Central memory CD8-positive, alpha-beta T cell (primary cell): Measurements from ENCODE around the gene FCRL3.

Experiments used
- ATAC-seq: fragments of 150-1000 bp; cut with Tn5 transposase; replicated peaks from 2 replicates; pipeline ENCODE4 v1.10.0; 2022; ENCODE audit warnings: mild to moderate bottlenecking, moderate FRiP score, moderate number of reproducible peaks; ENCODE audit not compliant: poor library complexity, severe bottlenecking; ENCODE audit errors: extremely low read depth
- DNase-seq, 2 donors: peaks; one replicate each; pipeline ENCODE4 v3.0.0; 2021; ENCODE audit warnings: low spot score in 2 of 2
- H3K27ac Mint-ChIP-seq: one replicate; pipeline ENCODE4 v1.8.0; 2022; ENCODE audit warnings: low read depth, mild to moderate bottlenecking, moderate library complexity, mixed read lengths
- H3K27me3 Mint-ChIP-seq: one replicate; pipeline ENCODE4 v1.8.0; 2022; ENCODE audit warnings: mixed read lengths
- H3K36me3 Mint-ChIP-seq: one replicate; pipeline ENCODE4 v1.8.0; 2022; ENCODE audit warnings: mild to moderate bottlenecking, moderate library complexity, mixed read lengths; ENCODE audit not compliant: insufficient read depth
- H3K4me1 Mint-ChIP-seq: one replicate; pipeline ENCODE4 v1.8.0; 2022; ENCODE audit warnings: mixed read lengths
- H3K4me3 Mint-ChIP-seq: one replicate; pipeline ENCODE4 v1.8.0; 2022; ENCODE audit warnings: mild to moderate bottlenecking, moderate library complexity, mixed read lengths
- H3K9me3 Mint-ChIP-seq: one replicate; pipeline ENCODE4 v1.8.0; 2022; ENCODE audit warnings: mixed read lengths

Gene FCRL3

GRCh38 chr1:157704878-157705277 is 4.3 kb upstream of the FCRL3 start:
- H3K36me3 Mint-ChIP-seq, result peaks cover 6% of the 10 kb centered on the region

GRCh38 chr1:157703981-157704380 is 3.4 kb upstream of the FCRL3 start:
- Mint-ChIP-seq H3K27ac (peak overlapping the region; percentile 83), H3K9me3 (peaks cover 6% of the 10 kb centered on the region), H3K4me3 (no peak overlapping the region), H3K27me3 (no peaks in the 10 kb centered on the region), H3K36me3 (peaks cover 8% of the 10 kb centered on the region), H3K4me1 (peaks cover 77% of the 10 kb centered on the region)
- DNase-seq (no peak), ATAC-seq (no peak)

More at GRCh38 chr1:157704878-157705277, 4.3 kb upstream of the FCRL3 start:
- peak overlapping the region; percentile 5 for H3K4me3 Mint-ChIP-seq
- ATAC-seq (no peak), DNase-seq (no peak)
- H3K9me3 Mint-ChIP-seq, result peaks cover 6% of the 10 kb centered on the region
- no peaks in the 10 kb centered on the region for H3K27me3 Mint-ChIP-seq
- peaks cover 75% of the 10 kb centered on the region for H3K4me1 Mint-ChIP-seq
- H3K27ac Mint-ChIP-seq, result peak overlapping the region; percentile 83

- Mint-ChIP-seq H3K36me3 (peaks cover 12% of the 10 kb centered on the region), H3K9me3 (peaks cover 6% of the 10 kb centered on the region), H3K4me3 (peak overlapping the region; percentile 28), H3K4me1 (peaks cover 86% of the 10 kb centered on the region), H3K27me3 (no peaks in the 10 kb centered on the region), H3K27ac (peak overlapping the region; percentile 91)
- DNase-seq, result no peak
- peak; percentile 15 for ATAC-seq
Measured at GRCh38 chr1:157702308-157702825, 1.8 kb upstream of the FCRL3 start.

GRCh38 chr1:157700305-157700704 is 264 bp downstream of the FCRL3 start:
- Mint-ChIP-seq H3K36me3 (peaks cover 20% of the 10 kb centered on the region), H3K27me3 (no peaks in the 10 kb centered on the region), H3K4me3 (peak overlapping the region; percentile 75), H3K4me1 (peaks cover 89% of the 10 kb centered on the region), H3K27ac (peak overlapping the region; percentile 91), H3K9me3 (peaks cover 6% of the 10 kb centered on the region)
- no peak for DNase-seq
- peak; percentile 3 for ATAC-seq

- H3K9me3 Mint-ChIP-seq, result peaks cover 6% of the 10 kb centered on the region
- peaks cover 97% of the 10 kb centered on the region for H3K4me1 Mint-ChIP-seq
- H3K4me3 Mint-ChIP-seq, result peak overlapping the region; percentile 75
- H3K27ac Mint-ChIP-seq, result peak overlapping the region; percentile 91
- DNase-seq, result no peak
- H3K36me3 Mint-ChIP-seq, result peaks cover 33% of the 10 kb centered on the region
- no peaks in the 10 kb centered on the region for H3K27me3 Mint-ChIP-seq
- ATAC-seq, result no peak
Measured at GRCh38 chr1:157697781-157698569, 2.6 kb downstream of the FCRL3 start.

- DNase-seq (no peak), ATAC-seq (no peak)
- Mint-ChIP-seq H3K36me3 (peaks cover 38% of the 10 kb centered on the region), H3K27me3 (no peaks in the 10 kb centered on the region), H3K9me3 (no peaks in the 10 kb centered on the region), H3K27ac (peak overlapping the region; percentile 91), H3K4me3 (peak overlapping the region; percentile 75), H3K4me1 (peaks cover 89% of the 10 kb centered on the region)
Measured at GRCh38 chr1:157696966-157697628, 3.5 kb downstream of the FCRL3 start.

- Mint-ChIP-seq H3K27me3 (no peaks in the 10 kb centered on the region), H3K9me3 (no peaks in the 10 kb centered on the region), H3K36me3 (peaks cover 48% of the 10 kb centered on the region), H3K4me3 (peak overlapping the region; percentile 75), H3K4me1 (peaks cover 84% of the 10 kb centered on the region), H3K27ac (peak overlapping the region; percentile 91)
- peak; percentile 75 for ATAC-seq
- DNase-seq, result peak in 1 of 2 donors; percentile 23
Measured at GRCh38 chr1:157695417-157695816, 5.2 kb downstream of the FCRL3 start.

GRCh38 chr1:157691285-157691920 is 9.2 kb downstream of the FCRL3 start:
- Mint-ChIP-seq H3K27me3 (no peaks in the 10 kb centered on the region), H3K4me1 (peaks cover 79% of the 10 kb centered on the region), H3K9me3 (no peaks in the 10 kb centered on the region), H3K27ac (peak overlapping the region; percentile 35), H3K4me3 (peak overlapping the region; percentile 16), H3K36me3 (peaks cover 65% of the 10 kb centered on the region)
- DNase-seq (no peak), ATAC-seq (no peak)

GRCh38 chr1:157682710-157683437 is 17.7 kb downstream of the FCRL3 start:
- no peaks in the 10 kb centered on the region for H3K27me3 Mint-ChIP-seq
- H3K4me1 Mint-ChIP-seq, result peaks cover 59% of the 10 kb centered on the region
- DNase-seq (no peak), ATAC-seq (no peak)
- no peak overlapping the region for H3K27ac Mint-ChIP-seq
- H3K9me3 Mint-ChIP-seq, result no peaks in the 10 kb centered on the region
- no peak overlapping the region for H3K4me3 Mint-ChIP-seq
- H3K36me3 Mint-ChIP-seq, result peaks cover 57% of the 10 kb centered on the region

- Mint-ChIP-seq H3K36me3 (peaks cover 49% of the 10 kb centered on the region), H3K4me1 (peaks cover 33% of the 10 kb centered on the region), H3K9me3 (peaks cover 6% of the 10 kb centered on the region)
Measured at GRCh38 chr1:157678721-157679120, 21.8 kb downstream of the FCRL3 start.

GRCh38 chr1:157673008-157673407 is 27.6 kb downstream of the FCRL3 start:
- peaks cover 15% of the 10 kb centered on the region for H3K4me1 Mint-ChIP-seq
- H3K9me3 Mint-ChIP-seq, result peaks cover 24% of the 10 kb centered on the region
- no peak overlapping the region for H3K27ac Mint-ChIP-seq
- ATAC-seq (no peak), DNase-seq (no peak)
- H3K4me3 Mint-ChIP-seq, result no peak overlapping the region
- H3K27me3 Mint-ChIP-seq, result no peaks in the 10 kb centered on the region
- H3K36me3 Mint-ChIP-seq, result peaks cover 17% of the 10 kb centered on the region

More at GRCh38 chr1:157678721-157679120, 21.8 kb downstream of the FCRL3 start:
- ATAC-seq (no peak), DNase-seq (no peak)
- H3K4me3 Mint-ChIP-seq, result no peak overlapping the region
- H3K27me3 Mint-ChIP-seq, result no peaks in the 10 kb centered on the region
- no peak overlapping the region for H3K27ac Mint-ChIP-seq

- H3K4me1 Mint-ChIP-seq, result peaks cover 12% of the 10 kb centered on the region
- H3K4me3 Mint-ChIP-seq, result no peak overlapping the region
- ATAC-seq, result no peak
- H3K27me3 Mint-ChIP-seq, result no peaks in the 10 kb centered on the region
- H3K9me3 Mint-ChIP-seq, result peaks cover 26% of the 10 kb centered on the region
- H3K36me3 Mint-ChIP-seq, result peaks cover 10% of the 10 kb centered on the region
- DNase-seq, result no peak
- no peak overlapping the region for H3K27ac Mint-ChIP-seq
Measured at GRCh38 chr1:157671895-157672294, 28.7 kb downstream of the FCRL3 start.
